SK-N-SH (cell line): ENCODE data around the gene FAM227A. TPM values are rescaled to one million over a fixed set of nuclear protein-coding genes. Genes with fewer than 3 reads are reported as not detected.

ENCODE experiments used
- CTCF ChIA-PET: fragments of 300-600, 350-600 bp; formaldehyde crosslinking; extraction: SDS; loops from one replicate; lab custom pipeline; 2021; lab: Yijun Ruan, JAX
- POLR2A ChIA-PET: fragments of 350-600 bp; sonication (Branson Sonifier 250); formaldehyde crosslinking; extraction: SDS; loops from one replicate; lab custom pipeline; 2020; ENCODE audit warnings: antibody characterized with exemption, inconsistent platforms; lab: Yijun Ruan, JAX
- DNase-seq: peaks from one replicate; pipeline ENCODE4 v3.0.0; 2012
- H2AFZ ChIP-seq: fragments of 200-600 bp; sonication (generic); 2 replicates; pipeline ENCODE4 v1.8.1; 2016; ENCODE audit warnings: antibody characterized with exemption, mild to moderate bottlenecking, low read depth
- H3F3A ChIP-seq: fragments of 200-600 bp; sonication (generic); replicated peaks from 2 replicates; pipeline ENCODE3; 2016; ENCODE audit warnings: antibody characterized with exemption, mild to moderate bottlenecking; ENCODE audit not compliant: insufficient read depth
- H3K27ac ChIP-seq, 2 experiments: fragments of 200-500 bp in 1 of 2; fragments of 200-600 bp in 1 of 2; sonication (Bioruptor generic) in 1 of 2; sonication (generic), shearing (Covaris generic) in 1 of 2; 2 replicates each; pipeline versions ENCODE4 v1.5.1 to v1.6.1; 2014 to 2016; ENCODE audit warnings: low read depth in 2 of 2, inconsistent platforms in 1 of 2, low read length in 1 of 2, mild to moderate bottlenecking in 1 of 2, mixed read lengths in 1 of 2
- H3K27me3 ChIP-seq: fragments of 200-600 bp; sonication (generic), shearing (Covaris generic); 2 replicates; pipeline ENCODE4 v1.6.1; 2016; ENCODE audit warnings: mixed run types; ENCODE audit not compliant: insufficient read depth
- H3K36me3 ChIP-seq, 2 experiments: fragments of 200-500 bp in 1 of 2; fragments of 200-600 bp in 1 of 2; sonication (Bioruptor generic) in 1 of 2; sonication (generic) in 1 of 2; replicated peaks in 1 of 2; 2 replicates each; pipeline versions ENCODE3 to v1.5.1; 2014 to 2016; ENCODE audit warnings: low read length in 1 of 2, mild to moderate bottlenecking in 1 of 2; ENCODE audit not compliant: insufficient read depth in 2 of 2, control insufficient read depth in 1 of 2
- H3K4me1 ChIP-seq, 2 experiments: fragments of 200-500 bp in 1 of 2; fragments of 200-600 bp in 1 of 2; sonication (Bioruptor generic) in 1 of 2; sonication (generic), shearing (Covaris generic) in 1 of 2; 2 replicates each; pipeline versions ENCODE4 v1.5.1 to v1.6.1; 2014 to 2016; ENCODE audit warnings: low read depth in 1 of 2, low read length in 1 of 2, mixed run types in 1 of 2; ENCODE audit not compliant: insufficient read depth in 2 of 2, control insufficient read depth in 1 of 2
- H3K4me2 ChIP-seq: fragments of 200-600 bp; sonication (generic), shearing (Covaris generic); 2 replicates; pipeline ENCODE4 v1.6.1; 2017; ENCODE audit warnings: mixed run types
- H3K4me3 ChIP-seq, 2 experiments: fragments of 200-500 bp in 1 of 2; fragments of 200-600 bp in 1 of 2; sonication (Bioruptor generic) in 1 of 2; sonication (generic), shearing (Covaris generic) in 1 of 2; 2 replicates each; pipeline versions ENCODE4 v1.5.1 to v1.8.1; 2014 to 2016; ENCODE audit warnings: low read depth in 2 of 2, inconsistent platforms in 1 of 2, low read length in 1 of 2, mild to moderate bottlenecking in 1 of 2, mixed read lengths in 1 of 2, moderate library complexity in 1 of 2
- H3K79me2 ChIP-seq: fragments of 200-600 bp; sonication (generic); 2 replicates; pipeline ENCODE4 v1.8.1; 2017; ENCODE audit warnings: mild to moderate bottlenecking; ENCODE audit not compliant: insufficient read depth
- H3K9ac ChIP-seq: fragments of 200-600 bp; sonication (generic); 2 replicates; pipeline ENCODE4 v1.6.1; 2017; ENCODE audit warnings: mixed run types
- H3K9me2 ChIP-seq: fragments of 200-600 bp; sonication (generic); 2 replicates; pipeline ENCODE4 v1.6.1; 2017; ENCODE audit warnings: mixed run types
- H3K9me3 ChIP-seq: fragments of 200-600 bp; sonication (generic); 2 replicates; pipeline ENCODE4 v1.6.1; 2017; ENCODE audit warnings: mixed run types, mild to moderate bottlenecking, moderate library complexity
- H4K20me1 ChIP-seq: fragments of 200-600 bp; sonication (generic); 2 replicates; pipeline ENCODE4 v1.6.1; 2017; ENCODE audit warnings: mild to moderate bottlenecking, mixed run types; ENCODE audit not compliant: insufficient read depth
- CHD2 ChIP-seq: fragments of 150-350 bp; IDR thresholded peaks from 2 replicates; pipeline ENCODE4 v1.6.1; 2018; ENCODE audit warnings: low read length; ENCODE audit not compliant: partially characterized antibody
- ELF1 ChIP-seq: IDR thresholded peaks from 2 replicates; pipeline ENCODE4 v1.4.0; 2012
- EZH2phosphoT487 ChIP-seq: fragments of 200-600 bp; sonication (generic); IDR thresholded peaks from 2 replicates; pipeline ENCODE4 v1.6.1; 2017; ENCODE audit warnings: low read depth, mixed run types, mild to moderate bottlenecking, antibody characterized with exemption, moderate library complexity, borderline replicate concordance
- FOSL2 ChIP-seq: IDR thresholded peaks from 2 replicates; pipeline ENCODE4 v1.4.0; 2012; ENCODE audit warnings: low read depth, mild to moderate bottlenecking, moderate library complexity, borderline replicate concordance
- FOXJ3 ChIP-seq: sonication (generic); formaldehyde crosslinking; IDR thresholded peaks from 2 replicates; pipeline ENCODE4 v1.5.1; 2020; ENCODE audit warnings: mild to moderate bottlenecking, missing genetic modification reagents
- GABPA ChIP-seq: IDR thresholded peaks from 2 replicates; pipeline ENCODE4 v1.4.0; 2012; ENCODE audit warnings: low read depth, mild to moderate bottlenecking
- GATA2 ChIP-seq: sonication (generic); formaldehyde crosslinking; IDR thresholded peaks from 2 replicates; pipeline ENCODE4 v1.5.0; 2020; ENCODE audit warnings: mild to moderate bottlenecking, missing genetic modification reagents
- IRF3 ChIP-seq: fragments of 150-350 bp; IDR thresholded peaks from 2 replicates; pipeline ENCODE4 v1.6.1; 2016; ENCODE audit warnings: mild to moderate bottlenecking, low read depth, low read length
- JUND ChIP-seq: IDR thresholded peaks from 2 replicates; pipeline ENCODE4 v1.4.0; 2012
- MAX ChIP-seq: IDR thresholded peaks from 2 replicates; pipeline ENCODE4 v1.4.0; 2012; ENCODE audit warnings: low read depth
- MEF2A ChIP-seq: IDR thresholded peaks from 2 replicates; pipeline ENCODE4 v1.4.0; 2012; ENCODE audit warnings: low read depth, borderline replicate concordance
- MXI1 ChIP-seq: IDR thresholded peaks from 2 replicates; pipeline ENCODE4 v1.6.1; 2012; ENCODE audit warnings: mild to moderate bottlenecking, low read depth, low read length, improper control_type of control experiment
- NFIC ChIP-seq: IDR thresholded peaks from 2 replicates; pipeline ENCODE4 v1.4.0; 2012; ENCODE audit warnings: borderline replicate concordance
- PBX3 ChIP-seq: IDR thresholded peaks from 2 replicates; pipeline ENCODE4; 2012
- SIN3A ChIP-seq: IDR thresholded peaks from 2 replicates; pipeline ENCODE4 v1.6.1; 2012; ENCODE audit warnings: low read depth, mild to moderate bottlenecking, low read length, moderate library complexity, borderline replicate concordance
- TEAD4 ChIP-seq: IDR thresholded peaks from 2 replicates; pipeline ENCODE4 v1.4.0; 2012; ENCODE audit warnings: mild to moderate bottlenecking, borderline replicate concordance; ENCODE audit not compliant: insufficient read depth
- USF1 ChIP-seq: IDR thresholded peaks from 2 replicates; pipeline ENCODE4 v1.4.0; 2012; ENCODE audit warnings: low read depth, borderline replicate concordance
- USF2 ChIP-seq: fragments of 150-350 bp; IDR thresholded peaks from 2 replicates; pipeline ENCODE4 v1.6.1; 2017; ENCODE audit warnings: antibody characterized with exemption, low read length, low read depth, borderline replicate concordance
- YY1 ChIP-seq: IDR thresholded peaks from 2 replicates; pipeline ENCODE4 v1.4.0; 2012; ENCODE audit warnings: low read depth, mild to moderate bottlenecking
- WGBS: methylation state at CpG from one replicate; pipeline ENCODE4 v1.1.6; 2017; ENCODE audit warnings: low lambda C conversion rate; 5-methylcytosine and 5-hydroxymethylcytosine counted together
- polyA plus RNA-seq, 3 experiments: library from polyadenylated mRNA; depleted of rRNA; stranded (reverse); fragments of >200 nt; gene quantifications; 2 replicates each; pipeline ENCODE4 v1.2.3, GENCODE V29; 2012

The FAM227A gene
- polyA plus RNA-seq, 1 of the 3 experiments (the other 2 are of a cell fraction) = 1.2 TPM

GRCh38 chr22:38566726-38567504 is 89.3 kb downstream of the FAM227A start:
- H3K4me2 ChIP-seq = no peak overlapping the region
- H3K36me3 ChIP-seq = no peaks in the 10 kb centered on the region
- H3K9ac ChIP-seq = no peak overlapping the region
- no peak overlapping the region for H3K27ac ChIP-seq
- no peaks in the 10 kb centered on the region for H3K79me2 ChIP-seq
- H3K27me3 ChIP-seq = no peaks in the 10 kb centered on the region
- H3K4me3 ChIP-seq = no peak overlapping the region
- CTCF ChIA-PET = no interaction called here
- no peak for DNase-seq
- 69% methylated on average over 3 of the region's 3 CpGs for WGBS
- H4K20me1 ChIP-seq = no peaks in the 10 kb centered on the region
- TF ChIP-seq CHD2 = no peak
- TF ChIP-seq FOXJ3 = no peak
- TF ChIP-seq MEF2A = no peak
- TF ChIP-seq SIN3A = no peak
- TF ChIP-seq GABPA = no peak
- TF ChIP-seq USF1 = no peak
- no peak for TF ChIP-seq YY1
- no peak for TF ChIP-seq GATA2
- no peak for TF ChIP-seq JUND
- TF ChIP-seq TEAD4 = no peak
- no peak for TF ChIP-seq FOSL2
- no peak for TF ChIP-seq MXI1
- H3K9me3 ChIP-seq = no peaks in the 10 kb centered on the region
- no peaks in the 10 kb centered on the region for H3K9me2 ChIP-seq
- H3F3A ChIP-seq = no peaks in the 10 kb centered on the region
- POLR2A ChIA-PET = no interaction called here
- H3K4me1 ChIP-seq = peaks cover 0 to 2% of the 10 kb centered on the region in 2 experiments; a peak in 2 of 4 replicates
- H2AFZ ChIP-seq = no peak overlapping the region

- H3K79me2 ChIP-seq = no peaks in the 10 kb centered on the region
- H3F3A ChIP-seq = no peaks in the 10 kb centered on the region
- H2AFZ ChIP-seq = no peak overlapping the region
- H3K27me3 ChIP-seq = no peaks in the 10 kb centered on the region
- no peak overlapping the region for H3K4me2 ChIP-seq
- no peaks in the 10 kb centered on the region for H3K9me3 ChIP-seq
- no peak overlapping the region for H3K4me3 ChIP-seq
- TF ChIP-seq ELF1 (no peak), NFIC (no peak), SIN3A (no peak), MAX (no peak), PBX3 (no peak), IRF3 (no peak), USF1 (no peak), FOXJ3 (no peak), TEAD4 (no peak), EZH2phosphoT487 (no peak), USF2 (no peak), YY1 (no peak), MXI1 (no peak)
- ChIA-PET CTCF (interaction anchor here (1.2 kb wide), 1 partner anchor 513 kb away, joined by 8 read pairs; no protein-coding TSS in a partner anchor), POLR2A (no interaction called here)
- no peak overlapping the region for H3K27ac ChIP-seq
- no peaks in the 10 kb centered on the region for H3K9me2 ChIP-seq
- H4K20me1 ChIP-seq = no peaks in the 10 kb centered on the region
- no peak overlapping the region for H3K9ac ChIP-seq
- no peaks in the 10 kb centered on the region for H3K4me1 ChIP-seq
- no peaks in the 10 kb centered on the region for H3K36me3 ChIP-seq
- WGBS = 75% methylated on average over 1 of the region's 1 CpG
- DNase-seq = no peak
These were observed 90.8 kb downstream of the FAM227A start for GRCh38 chr22:38565441-38565840.
